ENCODE data around the gene CDKN2C.

CDKN2C gene

GRCh38 chr1:50964863-50965262 is 5.2 kb upstream of the CDKN2C start:
- H3K27me3 ChIP-seq (ENCODE audit: control insufficient read depth in 2 of 2, insufficient read depth in 2 of 2, low read length in 2 of 2), result no peaks in the 10 kb centered on the region
- H3K36me3 ChIP-seq (ENCODE audit: control insufficient read depth in 2 of 2, insufficient read depth in 2 of 2, low read length in 2 of 2), result no peaks in the 10 kb centered on the region
- no peaks in the 10 kb centered on the region for H3K9me3 ChIP-seq (ENCODE audit: control insufficient read depth in 2 of 2, low read length in 2 of 2)
- H3K4me3 ChIP-seq (ENCODE audit: low read length in 2 of 2), result no peak overlapping the region
- H3K9ac ChIP-seq (ENCODE audit: low read depth in 1 of 2, low read length in 2 of 2), result no peak overlapping the region
- no peak overlapping the region for H3K27ac ChIP-seq (ENCODE audit: low read depth in 2 of 2, low read length in 2 of 2)
- peaks cover 6 to 9% of the 10 kb centered on the region in 2 donors for H3K4me1 ChIP-seq (ENCODE audit: control insufficient read depth in 2 of 2, insufficient read depth in 2 of 2, low read length in 2 of 2)

GRCh38 chr1:50966991-50967390 is 3.1 kb upstream of the CDKN2C start:
- peak overlapping the region; percentile 76 to 92 for H3K9ac ChIP-seq (ENCODE audit: low read depth in 1 of 2, low read length in 2 of 2)
- H3K9me3 ChIP-seq (ENCODE audit: control insufficient read depth in 2 of 2, low read length in 2 of 2), result no peaks in the 10 kb centered on the region
- H3K27ac ChIP-seq (ENCODE audit: low read depth in 2 of 2, low read length in 2 of 2), result peak overlapping the region; percentile 99
- peak overlapping the region; percentile 98 for H3K4me3 ChIP-seq (ENCODE audit: low read length in 2 of 2)
- no peaks in the 10 kb centered on the region for H3K36me3 ChIP-seq (ENCODE audit: control insufficient read depth in 2 of 2, insufficient read depth in 2 of 2, low read length in 2 of 2)
- H3K27me3 ChIP-seq (ENCODE audit: control insufficient read depth in 2 of 2, insufficient read depth in 2 of 2, low read length in 2 of 2), result no peaks in the 10 kb centered on the region
- peaks cover 3 to 7% of the 10 kb centered on the region in 2 donors for H3K4me1 ChIP-seq (ENCODE audit: control insufficient read depth in 2 of 2, insufficient read depth in 2 of 2, low read length in 2 of 2)

- Histone ChIP-seq H3K27me3 (ENCODE audit: control insufficient read depth in 2 of 2, insufficient read depth in 2 of 2, low read length in 2 of 2) (no peaks in the 10 kb centered on the region), H3K4me3 (ENCODE audit: low read length in 2 of 2) (peak overlapping the region; percentile 98), H3K27ac (ENCODE audit: low read depth in 2 of 2, low read length in 2 of 2) (peak overlapping the region; percentile 99), H3K4me1 (ENCODE audit: control insufficient read depth in 2 of 2, insufficient read depth in 2 of 2, low read length in 2 of 2) (peaks cover 3 to 7% of the 10 kb centered on the region in 2 donors), H3K36me3 (ENCODE audit: control insufficient read depth in 2 of 2, insufficient read depth in 2 of 2, low read length in 2 of 2) (no peaks in the 10 kb centered on the region), H3K9me3 (ENCODE audit: control insufficient read depth in 2 of 2, low read length in 2 of 2) (no peaks in the 10 kb centered on the region), H3K9ac (ENCODE audit: low read depth in 1 of 2, low read length in 2 of 2) (peak overlapping the region; percentile 76 to 92)
Observed at GRCh38 chr1:50967416-50968157, 2.5 kb upstream of the CDKN2C start.

- Histone ChIP-seq H3K9me3 (ENCODE audit: control insufficient read depth in 2 of 2, low read length in 2 of 2) (no peaks in the 10 kb centered on the region), H3K27ac (ENCODE audit: low read depth in 2 of 2, low read length in 2 of 2) (peak overlapping the region; percentile 99), H3K9ac (ENCODE audit: low read depth in 1 of 2, low read length in 2 of 2) (peak overlapping the region; percentile 92 to 97), H3K4me1 (ENCODE audit: control insufficient read depth in 2 of 2, insufficient read depth in 2 of 2, low read length in 2 of 2) (peaks cover 6 to 7% of the 10 kb centered on the region in 2 donors), H3K4me3 (ENCODE audit: low read length in 2 of 2) (peak overlapping the region; percentile 98), H3K36me3 (ENCODE audit: control insufficient read depth in 2 of 2, insufficient read depth in 2 of 2, low read length in 2 of 2) (no peaks in the 10 kb centered on the region), H3K27me3 (ENCODE audit: control insufficient read depth in 2 of 2, insufficient read depth in 2 of 2, low read length in 2 of 2) (no peaks in the 10 kb centered on the region)
Observed at GRCh38 chr1:50968158-50968820, 1.8 kb upstream of the CDKN2C start.

GRCh38 chr1:50968821-50969610 is 1.0 kb upstream of the CDKN2C start:
- H3K36me3 ChIP-seq (ENCODE audit: control insufficient read depth in 2 of 2, insufficient read depth in 2 of 2, low read length in 2 of 2), result no peaks in the 10 kb centered on the region
- peak overlapping the region; percentile 92 to 97 for H3K9ac ChIP-seq (ENCODE audit: low read depth in 1 of 2, low read length in 2 of 2)
- H3K27me3 ChIP-seq (ENCODE audit: control insufficient read depth in 2 of 2, insufficient read depth in 2 of 2, low read length in 2 of 2), result no peaks in the 10 kb centered on the region
- H3K27ac ChIP-seq (ENCODE audit: low read depth in 2 of 2, low read length in 2 of 2), result peak overlapping the region; percentile 99
- H3K4me1 ChIP-seq (ENCODE audit: control insufficient read depth in 2 of 2, insufficient read depth in 2 of 2, low read length in 2 of 2), result peaks cover 6 to 7% of the 10 kb centered on the region in 2 donors
- no peaks in the 10 kb centered on the region for H3K9me3 ChIP-seq (ENCODE audit: control insufficient read depth in 2 of 2, low read length in 2 of 2)
- peak overlapping the region; percentile 98 for H3K4me3 ChIP-seq (ENCODE audit: low read length in 2 of 2)

GRCh38 chr1:50970509-50970887 is 453 bp downstream of the CDKN2C start:
- H3K27me3 ChIP-seq (ENCODE audit: control insufficient read depth in 2 of 2, insufficient read depth in 2 of 2, low read length in 2 of 2), result no peaks in the 10 kb centered on the region
- no peaks in the 10 kb centered on the region for H3K36me3 ChIP-seq (ENCODE audit: control insufficient read depth in 2 of 2, insufficient read depth in 2 of 2, low read length in 2 of 2)
- H3K9me3 ChIP-seq (ENCODE audit: control insufficient read depth in 2 of 2, low read length in 2 of 2), result no peaks in the 10 kb centered on the region
- peak overlapping the region; percentile 99 for H3K27ac ChIP-seq (ENCODE audit: low read depth in 2 of 2, low read length in 2 of 2)
- peaks cover 6 to 7% of the 10 kb centered on the region in 2 donors for H3K4me1 ChIP-seq (ENCODE audit: control insufficient read depth in 2 of 2, insufficient read depth in 2 of 2, low read length in 2 of 2)
- peak overlapping the region; percentile 92 to 97 for H3K9ac ChIP-seq (ENCODE audit: low read depth in 1 of 2, low read length in 2 of 2)
- H3K4me3 ChIP-seq (ENCODE audit: low read length in 2 of 2), result peak overlapping the region; percentile 98

GRCh38 chr1:50970931-50971582 is 1.0 kb downstream of the CDKN2C start:
- H3K9me3 ChIP-seq (ENCODE audit: control insufficient read depth in 2 of 2, low read length in 2 of 2), result no peaks in the 10 kb centered on the region
- H3K4me3 ChIP-seq (ENCODE audit: low read length in 2 of 2), result peak overlapping the region; percentile 98
- peak overlapping the region; percentile 53 to 99 for H3K27ac ChIP-seq (ENCODE audit: low read depth in 2 of 2, low read length in 2 of 2)
- H3K9ac ChIP-seq (ENCODE audit: low read depth in 1 of 2, low read length in 2 of 2), result peak overlapping the region; percentile 92 to 97
- peaks cover 6 to 7% of the 10 kb centered on the region in 2 donors for H3K4me1 ChIP-seq (ENCODE audit: control insufficient read depth in 2 of 2, insufficient read depth in 2 of 2, low read length in 2 of 2)
- no peaks in the 10 kb centered on the region for H3K27me3 ChIP-seq (ENCODE audit: control insufficient read depth in 2 of 2, insufficient read depth in 2 of 2, low read length in 2 of 2)
- no peaks in the 10 kb centered on the region for H3K36me3 ChIP-seq (ENCODE audit: control insufficient read depth in 2 of 2, insufficient read depth in 2 of 2, low read length in 2 of 2)

- Histone ChIP-seq H3K27me3 (ENCODE audit: control insufficient read depth in 2 of 2, insufficient read depth in 2 of 2, low read length in 2 of 2) (no peaks in the 10 kb centered on the region), H3K4me1 (ENCODE audit: control insufficient read depth in 2 of 2, insufficient read depth in 2 of 2, low read length in 2 of 2) (peaks cover 7% of the 10 kb centered on the region in 2 donors), H3K9ac (ENCODE audit: low read depth in 1 of 2, low read length in 2 of 2) (peak overlapping the region in 1 of 2 donors; percentile 5), H3K9me3 (ENCODE audit: control insufficient read depth in 2 of 2, low read length in 2 of 2) (no peaks in the 10 kb centered on the region), H3K4me3 (ENCODE audit: low read length in 2 of 2) (peak overlapping the region in 1 of 2 donors; percentile 98), H3K27ac (ENCODE audit: low read depth in 2 of 2, low read length in 2 of 2) (no peak overlapping the region), H3K36me3 (ENCODE audit: control insufficient read depth in 2 of 2, insufficient read depth in 2 of 2, low read length in 2 of 2) (no peaks in the 10 kb centered on the region)
Observed at GRCh38 chr1:50971748-50972305, 1.8 kb downstream of the CDKN2C start.

GRCh38 chr1:50972766-50973165 is 2.7 kb downstream of the CDKN2C start:
- Histone ChIP-seq H3K27ac (ENCODE audit: low read depth in 2 of 2, low read length in 2 of 2) (no peak overlapping the region), H3K9ac (ENCODE audit: low read depth in 1 of 2, low read length in 2 of 2) (peak overlapping the region in 1 of 2 donors; percentile 10), H3K9me3 (ENCODE audit: control insufficient read depth in 2 of 2, low read length in 2 of 2) (no peaks in the 10 kb centered on the region), H3K4me3 (ENCODE audit: low read length in 2 of 2) (peak overlapping the region in 1 of 2 donors; percentile 34), H3K36me3 (ENCODE audit: control insufficient read depth in 2 of 2, insufficient read depth in 2 of 2, low read length in 2 of 2) (no peaks in the 10 kb centered on the region), H3K27me3 (ENCODE audit: control insufficient read depth in 2 of 2, insufficient read depth in 2 of 2, low read length in 2 of 2) (no peaks in the 10 kb centered on the region), H3K4me1 (ENCODE audit: control insufficient read depth in 2 of 2, insufficient read depth in 2 of 2, low read length in 2 of 2) (peaks cover 2 to 5% of the 10 kb centered on the region in 2 donors)
